HCEC 1CT (cell line): ENCODE results near the gene HMGCLL1.

Experiments used
- DNase-seq: peaks from one replicate; pipeline ENCODE4 v3.0.0-alpha.2; 2017

HMGCLL1 gene

GRCh38 chr6:55438203-55438602 lies 140.8 kb downstream of the HMGCLL1 start:
- DNase-seq = no peak

- no peak for DNase-seq
Measured at GRCh38 chr6:55437141-55437540, 141.9 kb downstream of the HMGCLL1 start.

- peak; percentile 24 for DNase-seq
Measured at GRCh38 chr6:55433446-55434130, 145.4 kb downstream of the HMGCLL1 start.

- no peak for DNase-seq
Measured at GRCh38 chr6:55423933-55424332, 155.1 kb downstream of the HMGCLL1 start.

- DNase-seq = no peak
Measured at GRCh38 chr6:55410674-55411073, 168.3 kb downstream of the HMGCLL1 start.

- no peak for DNase-seq
Measured at GRCh38 chr6:55405474-55406235, 173.3 kb downstream of the HMGCLL1 start.

GRCh38 chr6:55399351-55399750 lies 179.6 kb downstream of the HMGCLL1 start:
- no peak for DNase-seq

GRCh38 chr6:55397986-55398385 lies 181.0 kb downstream of the HMGCLL1 start:
- DNase-seq = no peak

- DNase-seq = no peak
Measured at GRCh38 chr6:55395871-55396270, 183.1 kb downstream of the HMGCLL1 start.

- no peak for DNase-seq
Measured at GRCh38 chr6:55388211-55388610, 190.8 kb downstream of the HMGCLL1 start.
